HepG2 (cell line): ENCODE data around the gene PALM2AKAP2. TPM values are rescaled to one million over a fixed set of nuclear protein-coding genes. Genes with fewer than 3 reads are reported as not detected.

Source experiments
- ATAC-seq: fragments of 200-7000 bp; cut with Tn5 transposase; 3 replicates; pipeline ENCODE4 v1.9.1; 2020; ENCODE audit warnings: mild to moderate bottlenecking, moderate library complexity
- BruUV-seq: library from RNA; stranded (reverse); fragments of 400-500 nt; replicated peaks from 2 replicates; lab custom pipeline; 2021; lab: Mats Ljungman, UMichigan
- CTCF ChIA-PET: fragments of 300-600 bp; formaldehyde crosslinking; extraction: SDS; loops from one replicate; lab custom pipeline; 2021; ENCODE audit warnings: low total read pairs, inconsistent platforms, low intra/inter-chr PET ratio; lab: Yijun Ruan, JAX
- POLR2A ChIA-PET: fragments of 350-600 bp; sonication (Branson Sonifier 250); formaldehyde crosslinking; loops from one replicate; lab custom pipeline; 2020; ENCODE audit warnings: antibody characterized with exemption, inconsistent platforms; lab: Yijun Ruan, JAX
- DNase-seq: peaks from one replicate; pipeline ENCODE4 v3.0.0-alpha.2; 2015; ENCODE audit warnings: low spot score
- FAIRE-seq: peaks from 3 replicates; lab custom pipeline; 2011; peaks lifted over from hg19 to GRCh38; lab: Jason Lieb, UNC
- H2AFZ ChIP-seq: one replicate; pipeline ENCODE4 v1.6.1; 2011; ENCODE audit warnings: low read length, inconsistent platforms
- H3K27ac ChIP-seq: fragments of 300-600 bp; 3 replicates; pipeline ENCODE4 v1.8.0; 2011; ENCODE audit warnings: mixed run types, mild to moderate bottlenecking, mixed read lengths, low read length, inconsistent platforms; ENCODE audit not compliant: insufficient read depth; ENCODE audit errors: extremely low read length
- H3K27me3 ChIP-seq, 2 experiments: fragments of 200-600 bp in 1 of 2; 2 replicates in 1 of 2; 3 replicates in 1 of 2; pipeline versions ENCODE4 v1.6.0 to v1.8.0; 2011; ENCODE audit warnings: low read length in 2 of 2, mild to moderate bottlenecking in 2 of 2, moderate library complexity in 2 of 2, inconsistent platforms in 1 of 2; ENCODE audit not compliant: insufficient read depth in 2 of 2, control insufficient read depth in 1 of 2
- H3K36me3 ChIP-seq, 2 experiments: fragments of 200-600 bp in 1 of 2; replicated peaks in 1 of 2; 2 replicates in 1 of 2; 3 replicates in 1 of 2; pipeline versions ENCODE4 v1.5.1 to v1.8.0; 2011; ENCODE audit warnings: low read length in 2 of 2, inconsistent platforms in 1 of 2; ENCODE audit not compliant: insufficient read depth in 2 of 2, control insufficient read depth in 1 of 2
- H3K4me1 ChIP-seq: 2 replicates; pipeline ENCODE4 v1.5.1; 2012; ENCODE audit warnings: low read length, inconsistent platforms; ENCODE audit not compliant: insufficient read depth
- H3K4me2 ChIP-seq: 2 replicates; pipeline ENCODE4 v1.6.0; 2011; ENCODE audit warnings: low read depth, low read length, inconsistent platforms
- H3K4me3 ChIP-seq, 3 experiments: fragments of 200-600 bp in 1 of 3; sonication (generic), shearing (Covaris generic) in 1 of 3; replicated peaks in 1 of 3; 2 replicates each; pipeline ENCODE4 v1.5.1; 2011 to 2016; ENCODE audit warnings: low read length in 3 of 3, inconsistent platforms in 2 of 3, low read depth in 2 of 3, mild to moderate bottlenecking in 2 of 3, control low read depth in 1 of 3, mixed read lengths in 1 of 3; ENCODE audit not compliant: insufficient read depth in 1 of 3
- H3K79me2 ChIP-seq: one replicate; pipeline ENCODE4 v1.6.1; 2011; ENCODE audit warnings: low read length, inconsistent platforms; ENCODE audit not compliant: insufficient read depth
- H3K9ac ChIP-seq: 2 replicates; pipeline ENCODE4 v1.6.0; 2011; ENCODE audit warnings: mild to moderate bottlenecking, low read depth, low read length, inconsistent platforms; ENCODE audit not compliant: insufficient read depth
- H3K9me3 ChIP-seq: 2 replicates; pipeline ENCODE4 v1.5.1; 2012; ENCODE audit warnings: mild to moderate bottlenecking, low read length
- H4K20me1 ChIP-seq: 2 replicates; pipeline ENCODE4 v1.6.0; 2011; ENCODE audit warnings: inconsistent platforms, mild to moderate bottlenecking, low read length, moderate library complexity; ENCODE audit not compliant: insufficient read depth
- ATF7 ChIP-seq, 2 experiments: fragments of 450-650 bp in 1 of 2; sonication (generic) in 1 of 2; formaldehyde crosslinking in 1 of 2; IDR thresholded peaks; 2 replicates each; pipeline versions ENCODE4 v1.4.0 to v1.6.1; 2016 to 2020; ENCODE audit warnings: antibody characterized with exemption in 1 of 2, mild to moderate bottlenecking in 1 of 2, missing genetic modification reagents in 1 of 2
- CREB1 ChIP-seq, 2 experiments: fragments of 450-650 bp in 1 of 2; IDR thresholded peaks; 2 replicates each; pipeline ENCODE4 v1.6.1; 2016 to 2017; ENCODE audit warnings: control low read depth in 1 of 2, mild to moderate bottlenecking in 1 of 2, missing compliant biosample characterization in 1 of 2, missing genetic modification characterization in 1 of 2
- FOXK1 ChIP-seq: sonication (generic); formaldehyde crosslinking; IDR thresholded peaks from 2 replicates; pipeline ENCODE4 v1.4.0; 2020; ENCODE audit warnings: low read depth, missing genetic modification reagents, borderline replicate concordance
- HDAC2 ChIP-seq: sonication (generic); formaldehyde crosslinking; IDR thresholded peaks from 2 replicates; pipeline ENCODE4 v1.4.0; 2020; ENCODE audit warnings: missing genetic modification reagents
- IRF2 ChIP-seq: IDR thresholded peaks from 2 replicates; pipeline ENCODE4 v1.6.1; 2018; ENCODE audit warnings: missing genetic modification reagents, missing compliant biosample characterization
- MAFF ChIP-seq: IDR thresholded peaks from 2 replicates; pipeline ENCODE4 v1.6.1; 2011; ENCODE audit warnings: low read depth, low read length, improper control_type of control experiment
- NFE2L2 ChIP-seq: fragments of 150-350 bp; IDR thresholded peaks from 2 replicates; pipeline ENCODE4 v1.6.1; 2014; ENCODE audit warnings: low read length
- NFRKB ChIP-seq: fragments of 450-650 bp; IDR thresholded peaks from 2 replicates; pipeline ENCODE4 v1.6.1; 2017
- NR2C2 ChIP-seq: sonication (generic); formaldehyde crosslinking; IDR thresholded peaks from 2 replicates; pipeline ENCODE4 v1.4.0; 2020; ENCODE audit warnings: missing genetic modification reagents, mild to moderate bottlenecking, moderate library complexity, borderline replicate concordance
- REPIN1 ChIP-seq: sonication (generic); formaldehyde crosslinking; IDR thresholded peaks from 2 replicates; pipeline ENCODE4 v1.8.0; 2022; ENCODE audit warnings: missing genetic modification reagents, low read depth, mild to moderate bottlenecking, borderline replicate concordance
- SIN3B ChIP-seq: fragments of 150-350 bp; IDR thresholded peaks from 2 replicates; pipeline ENCODE4 v1.6.1; 2014; ENCODE audit warnings: low read length
- TOE1 ChIP-seq: sonication (generic); formaldehyde crosslinking; IDR thresholded peaks from 2 replicates; pipeline ENCODE4 v1.4.0; 2020; ENCODE audit warnings: mild to moderate bottlenecking, missing genetic modification reagents
- ZBTB7A ChIP-seq: sonication (generic); formaldehyde crosslinking; IDR thresholded peaks from 2 replicates; pipeline ENCODE4 v1.8.0; 2022; ENCODE audit warnings: mild to moderate bottlenecking, missing genetic modification reagents
- ZBTB7B ChIP-seq: sonication (generic); formaldehyde crosslinking; IDR thresholded peaks from 2 replicates; pipeline ENCODE4 v1.4.0; 2020; ENCODE audit warnings: missing genetic modification reagents
- ZNF335 ChIP-seq: sonication (generic); formaldehyde crosslinking; IDR thresholded peaks from 2 replicates; pipeline ENCODE4 v1.4.0; 2020; ENCODE audit warnings: missing genetic modification reagents
- ZNF446 ChIP-seq: sonication (generic); formaldehyde crosslinking; IDR thresholded peaks from 2 replicates; pipeline ENCODE4 v1.5.0; 2020; ENCODE audit warnings: mild to moderate bottlenecking, missing genetic modification reagents
- ZNF543 ChIP-seq: sonication (generic); formaldehyde crosslinking; IDR thresholded peaks from 2 replicates; pipeline ENCODE4 v1.4.0; 2020; ENCODE audit warnings: mild to moderate bottlenecking, missing genetic modification reagents
- ZNF570 ChIP-seq: sonication (generic); formaldehyde crosslinking; IDR thresholded peaks from 2 replicates; pipeline ENCODE4 v1.4.0; 2020; ENCODE audit warnings: mild to moderate bottlenecking, missing genetic modification reagents, borderline replicate concordance
- ZNF574 ChIP-seq: sonication (generic); formaldehyde crosslinking; IDR thresholded peaks from 2 replicates; pipeline ENCODE4 v1.4.0; 2020; ENCODE audit warnings: missing genetic modification reagents
- ZNF691 ChIP-seq: sonication (generic); formaldehyde crosslinking; IDR thresholded peaks from 2 replicates; pipeline ENCODE4 v1.4.0; 2020; ENCODE audit warnings: missing genetic modification reagents, low read depth, mild to moderate bottlenecking, borderline replicate concordance
- ZNF704 ChIP-seq: sonication (generic); formaldehyde crosslinking; IDR thresholded peaks from 2 replicates; pipeline ENCODE4 v1.8.1; 2023; ENCODE audit warnings: mild to moderate bottlenecking, inconsistent platforms, moderate library complexity, missing genetic modification reagents, borderline replicate concordance
- WGBS: methylation state at CpG from one replicate; pipeline ENCODE4 v1.1.6; 2017; ENCODE audit warnings: low lambda C conversion rate; 5-methylcytosine and 5-hydroxymethylcytosine counted together
- in situ Hi-C: cut with HindIII; loops from 2 replicates; pipeline ENCODE4 v1.10.0; 2017; ENCODE audit warnings: low pct_unique_long_range_greater_than_20kb; ENCODE audit not compliant: extremely low pct_ligation_motif_present
- intact Hi-C: fragments of 100-400 bp; cut with micrococcal nuclease; formaldehyde crosslinking; loops from one replicate; pipeline ENCODE4 v1.10.0; 2022; ENCODE audit not compliant: unreplicated experiment
- polyA plus RNA-seq, 8 experiments: library from polyadenylated mRNA; depleted of rRNA in 3 of 8; stranded (reverse) in 7 of 8; unstranded in 1 of 8; fragments of >200 nt; fragmentation: Illumina TruSeq in 4 of 8; extraction: Trizol in 4 of 8; gene quantifications; 2 replicates each; pipeline versions ENCODE4 v1.2.1 to v1.2.3, GENCODE V29; 2011 to 2016; ENCODE audit warnings: low read depth in 4 of 8, missing spikeins in 1 of 8, mixed read lengths in 1 of 8; ENCODE audit not compliant: insufficient read depth in 1 of 8
- total RNA-seq, 5 experiments: library from RNA; depleted of rRNA; stranded (reverse); fragments of >200 nt; fragmentation: Illumina TruSeq; extraction: Trizol; gene quantifications; 2 replicates each; pipeline ENCODE4 v1.2.3, GENCODE V29; 2016; ENCODE audit warnings: low read depth in 1 of 5

Gene PALM2AKAP2
- total and polyA plus RNA-seq, 2 of the 13 experiments (the other 11 are each of a cell fraction or from before 2014, with no cell fraction given), result 0.25 to 1.8 TPM

GRCh38 chr9:109813303-109813702 lies 33.3 kb downstream of the PALM2AKAP2 start:
- Histone ChIP-seq H4K20me1 (no peaks in the 10 kb centered on the region), H3K4me2 (no peak overlapping the region), H3K9ac (no peak overlapping the region), H3K79me2 (no peaks in the 10 kb centered on the region), H3K4me3 (no peak overlapping the region), H3K4me1 (peaks cover 23% of the 10 kb centered on the region), H3K36me3 (no peaks in the 10 kb centered on the region), H3K27ac (no peak overlapping the region), H3K9me3 (no peaks in the 10 kb centered on the region), H2AFZ (no peak overlapping the region), H3K27me3 (no peaks in the 10 kb centered on the region)
- no peak for DNase-seq
- no peak for ATAC-seq
- intact Hi-C loops (loop anchor here (10.0 kb wide), 1 partner anchor 69 kb away; no protein-coding TSS in a partner anchor), in situ Hi-C loops (no loop called here)
- no TSS peak for BruUV-seq
- 63% methylated on average over 4 of the region's 4 CpGs for WGBS
- CTCF ChIA-PET, result no interaction called here
- POLR2A ChIA-PET, result no interaction called here
- no peak for FAIRE-seq
- TF ChIP-seq SIN3B (no peak), ZNF704 (no peak), ZNF543 (no peak), ZNF570 (CRISPR knock-in tag) (no peak), CREB1 (IDR thresholded peaks at IDR 0.05) (0 out of 2 replicates have a peak, but pooled peaks have one; percentile 36), CREB1 (CRISPR knock-in tag; IDR thresholded peaks at IDR 0.05) (no peak), REPIN1 (CRISPR knock-in tag) (no peak), ZNF335 (CRISPR knock-in tag) (no peak), NFE2L2 (peak; percentile 55), ZBTB7B (CRISPR knock-in tag) (no peak), FOXK1 (CRISPR knock-in tag) (no peak), HDAC2 (CRISPR knock-in tag) (no peak), ZBTB7A (CRISPR knock-in tag) (no peak), ZNF446 (CRISPR knock-in tag) (no peak), NR2C2 (CRISPR knock-in tag) (no peak), ZNF691 (CRISPR knock-in tag) (no peak), ZNF574 (CRISPR knock-in tag) (no peak), ATF7 (IDR thresholded peaks at IDR 0.05) (0 out of 2 replicates have a peak, but pooled peaks have one; percentile 24), ATF7 (CRISPR knock-in tag; IDR thresholded peaks at IDR 0.05) (no peak), NFRKB (no peak), IRF2 (CRISPR knock-in tag) (no peak), TOE1 (CRISPR knock-in tag) (no peak), MAFF (peak; percentile 81)
